ENCODE measurements around the gene NVL.

Gene NVL

GRCh38 chr1:224259986-224260385, 70.0 kb downstream of the NVL start:
- Histone ChIP-seq H3K27me3 (replicated peaks; ENCODE audit: insufficient read depth, low read length) (no peaks in the 10 kb centered on the region), H3K9ac (ENCODE audit: low read length) (no peak overlapping the region), H3K9me2 (replicated peaks; ENCODE audit: insufficient read depth, low read length) (no peaks in the 10 kb centered on the region), H3K36me3 (replicated peaks; ENCODE audit: insufficient read depth, low read length) (no peaks in the 10 kb centered on the region), H3F3A (ENCODE audit: insufficient read depth, low read length) (peaks cover 8% of the 10 kb centered on the region; the same call in 1 of the 2 replicates), H3K4me3 (ENCODE audit: low read length) (no peak overlapping the region), H3K4me2 (ENCODE audit: low read depth, low read length) (no peak overlapping the region), H3K79me2 (ENCODE audit: low read length) (no peaks in the 10 kb centered on the region), H4K20me1 (ENCODE audit: insufficient read depth, low read length) (no peaks in the 10 kb centered on the region), H3K4me1 (ENCODE audit: low read length) (peaks cover 14% of the 10 kb centered on the region), H2AFZ (ENCODE audit: low read length) (no peak overlapping the region), H3K27ac (ENCODE audit: low read length) (no peak overlapping the region), H3K9me3 (replicated peaks; ENCODE audit: insufficient read depth, low read length) (no peaks in the 10 kb centered on the region)
- no peak for DNase-seq
- TF ChIP-seq CTCF (IDR thresholded peaks at IDR 0.05; ENCODE audit: low read length) (no peak), EZH2phosphoT487 (IDR thresholded peaks at IDR 0.05; ENCODE audit: low read length) (no peak), EZH2 (optimal IDR thresholded peaks at IDR 0.05; ENCODE audit: low read depth, low read length) (no peak)

- H3K27ac ChIP-seq (ENCODE audit: low read length), result no peak overlapping the region
- H4K20me1 ChIP-seq (ENCODE audit: insufficient read depth, low read length), result no peaks in the 10 kb centered on the region
- H3K9me3 ChIP-seq (replicated peaks; ENCODE audit: insufficient read depth, low read length), result no peaks in the 10 kb centered on the region
- no peaks in the 10 kb centered on the region for H3K9me2 ChIP-seq (replicated peaks; ENCODE audit: insufficient read depth, low read length)
- H2AFZ ChIP-seq (ENCODE audit: low read length), result no peak overlapping the region
- H3K9ac ChIP-seq (ENCODE audit: low read length), result no peak overlapping the region
- H3K4me2 ChIP-seq (ENCODE audit: low read depth, low read length), result no peak overlapping the region
- H3K4me3 ChIP-seq (ENCODE audit: low read length), result no peak overlapping the region
- H3K36me3 ChIP-seq (replicated peaks; ENCODE audit: insufficient read depth, low read length), result no peaks in the 10 kb centered on the region
- no peaks in the 10 kb centered on the region for H3K79me2 ChIP-seq (ENCODE audit: low read length)
- no peak for TF ChIP-seq EZH2phosphoT487 (IDR thresholded peaks at IDR 0.05; ENCODE audit: low read length)
- no peak for TF ChIP-seq EZH2 (optimal IDR thresholded peaks at IDR 0.05; ENCODE audit: low read depth, low read length)
- TF ChIP-seq CTCF (IDR thresholded peaks at IDR 0.05; ENCODE audit: low read length), result no peak
- DNase-seq, result no peak
- H3K4me1 ChIP-seq (ENCODE audit: low read length), result peaks cover 14% of the 10 kb centered on the region
- H3K27me3 ChIP-seq (replicated peaks; ENCODE audit: insufficient read depth, low read length), result no peaks in the 10 kb centered on the region
- H3F3A ChIP-seq (ENCODE audit: insufficient read depth, low read length), result peaks cover 8% of the 10 kb centered on the region; the same call in 1 of the 2 replicates
These were observed 71.6 kb downstream of the NVL start for GRCh38 chr1:224258351-224258750.

- H3K27ac ChIP-seq (ENCODE audit: low read length), result no peak overlapping the region
These were observed 73.3 kb downstream of the NVL start for GRCh38 chr1:224256640-224257039.

More at GRCh38 chr1:224256640-224257039, 73.3 kb downstream of the NVL start:
- no peak overlapping the region for H3K4me2 ChIP-seq (ENCODE audit: low read depth, low read length)
- no peak for TF ChIP-seq CTCF (IDR thresholded peaks at IDR 0.05; ENCODE audit: low read length)
- TF ChIP-seq EZH2 (optimal IDR thresholded peaks at IDR 0.05; ENCODE audit: low read depth, low read length), result no peak
- TF ChIP-seq EZH2phosphoT487 (IDR thresholded peaks at IDR 0.05; ENCODE audit: low read length), result no peak
- no peak overlapping the region for H3K9ac ChIP-seq (ENCODE audit: low read length)
- H3K36me3 ChIP-seq (replicated peaks; ENCODE audit: insufficient read depth, low read length), result no peaks in the 10 kb centered on the region
- H2AFZ ChIP-seq (ENCODE audit: low read length), result no peak overlapping the region
- no peak overlapping the region for H3K4me3 ChIP-seq (ENCODE audit: low read length)
- no peaks in the 10 kb centered on the region for H3K9me2 ChIP-seq (replicated peaks; ENCODE audit: insufficient read depth, low read length)
- no peaks in the 10 kb centered on the region for H3K9me3 ChIP-seq (replicated peaks; ENCODE audit: insufficient read depth, low read length)
- H3K27me3 ChIP-seq (replicated peaks; ENCODE audit: insufficient read depth, low read length), result no peaks in the 10 kb centered on the region
- no peaks in the 10 kb centered on the region for H3K4me1 ChIP-seq (ENCODE audit: low read length)
- H3K79me2 ChIP-seq (ENCODE audit: low read length), result no peaks in the 10 kb centered on the region
- no peaks in the 10 kb centered on the region for H3F3A ChIP-seq (ENCODE audit: insufficient read depth, low read length)
- DNase-seq, result no peak
- no peaks in the 10 kb centered on the region for H4K20me1 ChIP-seq (ENCODE audit: insufficient read depth, low read length)
